HL-60 (cell line): ENCODE results near the gene PRRC2B.

Source experiments
- DNase-seq, 2 experiments: peaks; one replicate each; pipeline ENCODE4 v3.0.0-alpha.2; 2010 to 2020; ENCODE audit warnings: low read depth in 1 of 2, low spot score in 1 of 2
- H3K27ac ChIP-seq: fragments of 250-450 bp; sonication (Bioruptor Pico); replicated peaks from 2 replicates; pipeline ENCODE4 v1.5.1; 2020; ENCODE audit warnings: mild to moderate bottlenecking, moderate library complexity
- H3K27me3 ChIP-seq: fragments of 250-450 bp; sonication (Bioruptor Pico); 2 replicates; pipeline ENCODE4 v1.5.1; 2021; ENCODE audit warnings: mild to moderate bottlenecking, moderate library complexity; ENCODE audit not compliant: insufficient read depth, poor library complexity, severe bottlenecking
- H3K4me3 ChIP-seq: replicated peaks from 2 replicates; pipeline ENCODE4 v1.5.1; 2011; ENCODE audit warnings: mild to moderate bottlenecking, control low read depth, low read length; ENCODE audit not compliant: insufficient read depth
- GABPA ChIP-seq: IDR thresholded peaks from 2 replicates; pipeline ENCODE4 v1.6.1; 2012; ENCODE audit warnings: low read depth
- POLR2AphosphoS5 ChIP-seq: IDR thresholded peaks from 2 replicates; pipeline ENCODE4 v1.6.1; 2012; ENCODE audit warnings: low read depth
- SPI1 ChIP-seq: IDR thresholded peaks from 2 replicates; pipeline ENCODE4 v1.6.1; 2012; ENCODE audit warnings: low read depth, mild to moderate bottlenecking, borderline replicate concordance
- TF ChIP-seq, protein P1 (sequence below): IDR thresholded peaks from 2 replicates; pipeline ENCODE4 v1.6.1; 2012; ENCODE audit warnings: low read depth; ENCODE audit not compliant: insufficient replicate concordance
- TF ChIP-seq, protein P2 (sequence below): IDR thresholded peaks from one replicate; pipeline ENCODE4 v1.5.1; 2011; ENCODE audit warnings: low read length, control low read depth, inconsistent platforms; ENCODE audit not compliant: insufficient read depth

The PRRC2B gene

DNA sequence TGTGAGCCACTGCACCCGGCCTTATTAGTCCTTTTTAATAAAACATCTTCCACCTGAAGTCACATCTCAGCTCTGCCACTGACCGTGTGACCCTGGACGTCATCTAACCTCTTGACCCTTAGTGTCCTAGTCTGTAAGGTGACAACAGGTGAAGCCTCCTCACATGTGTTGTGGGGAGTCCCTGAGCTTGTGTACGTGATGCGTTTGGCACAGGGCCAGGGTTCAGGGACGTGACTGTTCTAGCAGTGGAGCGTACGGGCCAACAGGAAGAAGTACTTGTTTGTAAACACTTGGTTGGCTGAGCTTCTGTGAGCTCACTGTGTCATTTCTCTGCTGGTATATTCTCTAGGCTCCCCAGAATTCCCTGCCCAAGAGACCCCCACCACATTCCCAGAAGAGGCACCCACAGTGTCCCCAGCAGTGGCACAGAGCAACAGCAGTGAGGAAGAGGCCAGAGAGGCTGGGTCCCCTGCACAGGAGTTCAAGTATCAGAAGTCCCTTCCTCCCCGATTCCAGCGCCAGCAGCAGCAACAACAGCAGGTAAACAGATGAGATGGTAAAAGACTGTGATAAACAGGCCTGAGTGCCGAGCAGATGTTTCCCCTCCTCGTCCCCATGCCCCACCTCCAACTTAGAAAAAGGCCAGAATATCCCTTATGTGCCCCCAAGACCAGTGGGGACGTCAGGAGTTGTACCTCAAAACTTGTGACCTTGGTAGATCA is 73.5 kb downstream of the PRRC2B start:
- no peak overlapping the region for H3K4me3 ChIP-seq
- TF ChIP-seq, protein P1, sequence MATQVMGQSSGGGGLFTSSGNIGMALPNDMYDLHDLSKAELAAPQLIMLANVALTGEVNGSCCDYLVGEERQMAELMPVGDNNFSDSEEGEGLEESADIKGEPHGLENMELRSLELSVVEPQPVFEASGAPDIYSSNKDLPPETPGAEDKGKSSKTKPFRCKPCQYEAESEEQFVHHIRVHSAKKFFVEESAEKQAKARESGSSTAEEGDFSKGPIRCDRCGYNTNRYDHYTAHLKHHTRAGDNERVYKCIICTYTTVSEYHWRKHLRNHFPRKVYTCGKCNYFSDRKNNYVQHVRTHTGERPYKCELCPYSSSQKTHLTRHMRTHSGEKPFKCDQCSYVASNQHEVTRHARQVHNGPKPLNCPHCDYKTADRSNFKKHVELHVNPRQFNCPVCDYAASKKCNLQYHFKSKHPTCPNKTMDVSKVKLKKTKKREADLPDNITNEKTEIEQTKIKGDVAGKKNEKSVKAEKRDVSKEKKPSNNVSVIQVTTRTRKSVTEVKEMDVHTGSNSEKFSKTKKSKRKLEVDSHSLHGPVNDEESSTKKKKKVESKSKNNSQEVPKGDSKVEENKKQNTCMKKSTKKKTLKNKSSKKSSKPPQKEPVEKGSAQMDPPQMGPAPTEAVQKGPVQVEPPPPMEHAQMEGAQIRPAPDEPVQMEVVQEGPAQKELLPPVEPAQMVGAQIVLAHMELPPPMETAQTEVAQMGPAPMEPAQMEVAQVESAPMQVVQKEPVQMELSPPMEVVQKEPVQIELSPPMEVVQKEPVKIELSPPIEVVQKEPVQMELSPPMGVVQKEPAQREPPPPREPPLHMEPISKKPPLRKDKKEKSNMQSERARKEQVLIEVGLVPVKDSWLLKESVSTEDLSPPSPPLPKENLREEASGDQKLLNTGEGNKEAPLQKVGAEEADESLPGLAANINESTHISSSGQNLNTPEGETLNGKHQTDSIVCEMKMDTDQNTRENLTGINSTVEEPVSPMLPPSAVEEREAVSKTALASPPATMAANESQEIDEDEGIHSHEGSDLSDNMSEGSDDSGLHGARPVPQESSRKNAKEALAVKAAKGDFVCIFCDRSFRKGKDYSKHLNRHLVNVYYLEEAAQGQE, result no peak
- TF ChIP-seq SPI1, result no peak
- no peak for TF ChIP-seq GABPA
- TF ChIP-seq POLR2AphosphoS5, result no peak
- TF ChIP-seq, protein P2, sequence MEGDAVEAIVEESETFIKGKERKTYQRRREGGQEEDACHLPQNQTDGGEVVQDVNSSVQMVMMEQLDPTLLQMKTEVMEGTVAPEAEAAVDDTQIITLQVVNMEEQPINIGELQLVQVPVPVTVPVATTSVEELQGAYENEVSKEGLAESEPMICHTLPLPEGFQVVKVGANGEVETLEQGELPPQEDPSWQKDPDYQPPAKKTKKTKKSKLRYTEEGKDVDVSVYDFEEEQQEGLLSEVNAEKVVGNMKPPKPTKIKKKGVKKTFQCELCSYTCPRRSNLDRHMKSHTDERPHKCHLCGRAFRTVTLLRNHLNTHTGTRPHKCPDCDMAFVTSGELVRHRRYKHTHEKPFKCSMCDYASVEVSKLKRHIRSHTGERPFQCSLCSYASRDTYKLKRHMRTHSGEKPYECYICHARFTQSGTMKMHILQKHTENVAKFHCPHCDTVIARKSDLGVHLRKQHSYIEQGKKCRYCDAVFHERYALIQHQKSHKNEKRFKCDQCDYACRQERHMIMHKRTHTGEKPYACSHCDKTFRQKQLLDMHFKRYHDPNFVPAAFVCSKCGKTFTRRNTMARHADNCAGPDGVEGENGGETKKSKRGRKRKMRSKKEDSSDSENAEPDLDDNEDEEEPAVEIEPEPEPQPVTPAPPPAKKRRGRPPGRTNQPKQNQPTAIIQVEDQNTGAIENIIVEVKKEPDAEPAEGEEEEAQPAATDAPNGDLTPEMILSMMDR, result no peak
- no peaks in the 10 kb centered on the region for H3K27me3 ChIP-seq
- no peak for DNase-seq
- H3K27ac ChIP-seq, result no peak overlapping the region

DNA sequence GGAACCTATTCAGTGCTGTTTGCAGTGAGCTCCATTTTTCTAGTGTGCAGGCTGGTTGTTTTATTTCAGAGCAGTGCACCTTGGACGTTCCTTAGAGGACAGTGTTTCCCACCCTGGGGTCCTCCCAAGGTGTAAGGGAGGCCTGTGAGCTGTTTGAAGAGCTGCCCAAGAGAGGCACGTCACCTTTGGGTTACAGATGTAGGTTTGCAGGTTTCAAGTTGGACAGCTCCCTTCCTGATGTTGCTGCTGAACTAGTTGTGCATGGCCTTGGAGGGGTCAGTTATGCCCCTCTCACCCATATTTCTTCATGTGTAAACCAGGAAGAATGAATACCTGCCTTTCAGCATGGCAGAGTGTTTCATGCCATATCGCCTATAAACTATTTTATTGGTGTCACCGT is 74.1 kb downstream of the PRRC2B start:
- TF ChIP-seq GABPA (no peak), POLR2AphosphoS5 (no peak), SPI1 (no peak)
- TF ChIP-seq, protein P1, result no peak
- TF ChIP-seq, protein P2, result no peak
- Histone ChIP-seq H3K27me3 (no peaks in the 10 kb centered on the region), H3K27ac (no peak overlapping the region), H3K4me3 (no peak overlapping the region)
- no peak for DNase-seq

DNA sequence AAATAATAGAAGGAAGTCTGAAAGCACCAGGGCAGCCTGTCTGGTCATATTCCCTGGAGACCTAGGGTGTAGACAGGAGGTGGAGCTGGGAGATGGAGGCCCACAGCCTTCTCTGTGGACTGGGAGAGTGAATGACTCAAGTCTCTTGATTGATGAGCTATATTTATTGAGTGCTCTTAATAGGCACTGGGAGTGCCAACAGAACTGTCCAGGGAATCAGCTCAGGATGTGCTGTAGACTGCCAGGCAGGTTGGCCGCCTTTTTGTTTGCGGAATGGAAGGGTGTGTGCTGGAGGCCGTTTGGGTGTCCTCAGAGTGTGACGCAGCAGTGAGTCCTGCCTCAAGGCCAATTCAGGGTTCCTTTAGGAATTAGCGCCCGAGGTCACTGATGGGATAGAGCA is 75.5 kb downstream of the PRRC2B start:
- no peak for DNase-seq
- TF ChIP-seq, protein P1, result no peak
- TF ChIP-seq GABPA, result no peak
- TF ChIP-seq, protein P2, result no peak
- no peak overlapping the region for H3K4me3 ChIP-seq
- H3K27ac ChIP-seq, result no peak overlapping the region
- H3K27me3 ChIP-seq, result no peaks in the 10 kb centered on the region
